ENCODE results near the gene AP2S1. TPM values are rescaled to one million over a fixed set of nuclear protein-coding genes. Genes with fewer than 3 reads are reported as not detected.

Gene AP2S1
- polyA plus RNA-seq, 1 donor (not counting 4 experiments of a cell fraction or from before 2014, with no cell fraction given) = 183 TPM

GRCh38 chr19:46788968-46789338 lies 61.7 kb downstream of the AP2S1 start:
- TF ChIP-seq EZH2 (IDR thresholded peaks at IDR 0.05; ENCODE audit: low read length) = no peak
- TF ChIP-seq, protein P1, sequence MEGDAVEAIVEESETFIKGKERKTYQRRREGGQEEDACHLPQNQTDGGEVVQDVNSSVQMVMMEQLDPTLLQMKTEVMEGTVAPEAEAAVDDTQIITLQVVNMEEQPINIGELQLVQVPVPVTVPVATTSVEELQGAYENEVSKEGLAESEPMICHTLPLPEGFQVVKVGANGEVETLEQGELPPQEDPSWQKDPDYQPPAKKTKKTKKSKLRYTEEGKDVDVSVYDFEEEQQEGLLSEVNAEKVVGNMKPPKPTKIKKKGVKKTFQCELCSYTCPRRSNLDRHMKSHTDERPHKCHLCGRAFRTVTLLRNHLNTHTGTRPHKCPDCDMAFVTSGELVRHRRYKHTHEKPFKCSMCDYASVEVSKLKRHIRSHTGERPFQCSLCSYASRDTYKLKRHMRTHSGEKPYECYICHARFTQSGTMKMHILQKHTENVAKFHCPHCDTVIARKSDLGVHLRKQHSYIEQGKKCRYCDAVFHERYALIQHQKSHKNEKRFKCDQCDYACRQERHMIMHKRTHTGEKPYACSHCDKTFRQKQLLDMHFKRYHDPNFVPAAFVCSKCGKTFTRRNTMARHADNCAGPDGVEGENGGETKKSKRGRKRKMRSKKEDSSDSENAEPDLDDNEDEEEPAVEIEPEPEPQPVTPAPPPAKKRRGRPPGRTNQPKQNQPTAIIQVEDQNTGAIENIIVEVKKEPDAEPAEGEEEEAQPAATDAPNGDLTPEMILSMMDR (optimal IDR thresholded peaks at IDR 0.05 in 1 of 3, IDR thresholded peaks at IDR 0.05 in 1 of 3, conservative IDR thresholded peaks at IDR 0.05 in 1 of 3; ENCODE audit: extremely low read depth in 1 of 3, insufficient read depth in 2 of 3, low read length in 3 of 3) = no peak
- no peaks in the 10 kb centered on the region for H4K20me1 ChIP-seq (ENCODE audit: control insufficient read depth, extremely low read depth, insufficient read depth, low read length)
- H3K9me1 ChIP-seq (ENCODE audit: control insufficient read depth, extremely low read depth, insufficient read depth, low read length) = no peaks in the 10 kb centered on the region
- no peak for DNase-seq (ENCODE audit: low read depth, low spot score)
- no peak overlapping the region for H3K27ac ChIP-seq (ENCODE audit: control insufficient read depth, insufficient read depth, low read length)
- H3K4me2 ChIP-seq (ENCODE audit: control insufficient read depth, extremely low read depth, insufficient read depth, low read depth, low read length) = no peak overlapping the region
- H3K36me3 ChIP-seq (ENCODE audit: control insufficient read depth in 2 of 2, extremely low read depth in 1 of 2, insufficient read depth in 2 of 2, low read length in 2 of 2) = peaks cover 0 to 22% of the 10 kb centered on the region in 2 experiments
- H3K4me3 ChIP-seq (ENCODE audit: control insufficient read depth in 2 of 3, extremely low read depth in 1 of 3, insufficient read depth in 2 of 3, low read depth in 1 of 3, low read length in 3 of 3) = no peak overlapping the region
- H3K9me3 ChIP-seq (ENCODE audit: control insufficient read depth, low read depth, low read length) = no peaks in the 10 kb centered on the region
- H3K4me1 ChIP-seq (ENCODE audit: control insufficient read depth, extremely low read depth, insufficient read depth, low read length) = peaks cover 28% of the 10 kb centered on the region
- no peak overlapping the region for H2AFZ ChIP-seq (ENCODE audit: control insufficient read depth, low read length)
- H3K79me2 ChIP-seq (ENCODE audit: control insufficient read depth, insufficient read depth, low read length) = peaks cover 43% of the 10 kb centered on the region
- H3K9ac ChIP-seq (ENCODE audit: control insufficient read depth, extremely low read depth, insufficient read depth, low read length) = no peak overlapping the region
- FAIRE-seq = no peak
- dilution Hi-C loops (cut with MboI; ENCODE audit: extremely low pct_ligation_motif_present, low sequenced_read_pairs) = no loop called here
- no peaks in the 10 kb centered on the region for H3K27me3 ChIP-seq (ENCODE audit: control insufficient read depth, extremely low read depth, insufficient read depth, low read length)

- Histone ChIP-seq H2AFZ (ENCODE audit: control insufficient read depth, low read length) (no peak within 1 kb of the TSS), H3K79me2 (ENCODE audit: control insufficient read depth, insufficient read depth, low read length) (peaks cover 48% of the 10 kb centered on the region), H3K4me2 (ENCODE audit: control insufficient read depth, extremely low read depth, insufficient read depth, low read depth, low read length) (peak within 1 kb of the TSS; percentile 87), H3K4me3 (ENCODE audit: control insufficient read depth in 2 of 3, extremely low read depth in 1 of 3, insufficient read depth in 2 of 3, low read depth in 1 of 3, low read length in 3 of 3) (peak within 1 kb of the TSS; percentile 92 to 99 (median 92)), H3K27me3 (ENCODE audit: control insufficient read depth, extremely low read depth, insufficient read depth, low read length) (no peaks in the 10 kb centered on the region), H3K27ac (ENCODE audit: control insufficient read depth, insufficient read depth, low read length) (peak within 1 kb of the TSS; percentile 95), H3K9me1 (ENCODE audit: control insufficient read depth, extremely low read depth, insufficient read depth, low read length) (no peaks in the 10 kb centered on the region), H3K36me3 (ENCODE audit: control insufficient read depth in 2 of 2, extremely low read depth in 1 of 2, insufficient read depth in 2 of 2, low read length in 2 of 2) (peaks cover 0 to 25% of the 10 kb centered on the region in 2 experiments), H3K9ac (ENCODE audit: control insufficient read depth, extremely low read depth, insufficient read depth, low read length) (peak within 1 kb of the TSS; percentile 93), H4K20me1 (ENCODE audit: control insufficient read depth, extremely low read depth, insufficient read depth, low read length) (no peaks in the 10 kb centered on the region), H3K4me1 (ENCODE audit: control insufficient read depth, extremely low read depth, insufficient read depth, low read length) (peaks cover 28% of the 10 kb centered on the region), H3K9me3 (ENCODE audit: control insufficient read depth, low read depth, low read length) (no peaks in the 10 kb centered on the region)
- FAIRE-seq (no peak), DNase-seq (ENCODE audit: low read depth, low spot score) (no peak)
- TF ChIP-seq EZH2 (IDR thresholded peaks at IDR 0.05; ENCODE audit: low read length) = no peak
- TF ChIP-seq, protein P1 (optimal IDR thresholded peaks at IDR 0.05 in 1 of 3, IDR thresholded peaks at IDR 0.05 in 1 of 3, conservative IDR thresholded peaks at IDR 0.05 in 1 of 3; ENCODE audit: extremely low read depth in 1 of 3, insufficient read depth in 2 of 3, low read length in 3 of 3) = no peak
- dilution Hi-C loops (cut with MboI; ENCODE audit: extremely low pct_ligation_motif_present, low sequenced_read_pairs) = no loop called here
Measured at GRCh38 chr19:46788262-46788967, 62.2 kb downstream of the AP2S1 start, which contains the start of gene SLC1A5. Gene SLC1A5 (minus strand): TSS chr19:46788594. CDS start chr19:46787965, 629 bp downstream.

Small RNAs within 50 kb of the gene (small RNA-seq; reads per million reads assigned to genes)
- gene AC008622.3 (ENCODE audit: insufficient read length in 3 of 3, low read depth in 3 of 3, low replicate concordance in 1 of 3) (0 reads per million in 3 experiments), gene HNRNPMP2 (ENCODE audit: insufficient read length in 3 of 3, low read depth in 3 of 3, low replicate concordance in 1 of 3) (0 reads per million in 3 experiments)

Other genes with a start within 250 kb of the AP2S1 start
- 245 to 556 TPM (median 411 TPM) in 3 replicates for gene CALM3, start 249.5 kb downstream of the AP2S1 start, polyA plus RNA-seq
- 0.08 TPM in 1 of 3 replicates, not detected in the others for gene PTGIR, start 225.8 kb downstream of the AP2S1 start, polyA plus RNA-seq
- gene GNG8, start 214.6 kb downstream of the AP2S1 start, polyA plus RNA-seq = not detected in 3 replicates
- gene DACT3, start 189.7 kb downstream of the AP2S1 start, polyA plus RNA-seq = 0.03 to 0.14 TPM (median 0.04 TPM) in 3 replicates
- 9.9 to 29.0 TPM (median 13.4 TPM) in 3 replicates for gene PRKD2, start 133.7 kb downstream of the AP2S1 start, polyA plus RNA-seq
- gene FKRP, start 104.8 kb downstream of the AP2S1 start, polyA plus RNA-seq = 6.1 to 12.6 TPM (median 6.1 TPM) in 3 replicates
- 37.3 to 57.0 TPM (median 45.8 TPM) in 3 replicates for gene STRN4, start 104.4 kb downstream of the AP2S1 start, polyA plus RNA-seq
- gene SLC1A5, start 62.3 kb downstream of the AP2S1 start, polyA plus RNA-seq = 74.8 to 137 TPM (median 90.4 TPM) in 3 replicates
- gene ARHGAP35, start 10.2 kb upstream of the AP2S1 start, polyA plus RNA-seq = 14.3 to 21.7 TPM (median 19.5 TPM) in 3 replicates
- 0.42 to 0.81 TPM (median 0.42 TPM) in 3 replicates for gene NPAS1, start 169.0 kb upstream of the AP2S1 start, polyA plus RNA-seq
- gene TMEM160, start 197.8 kb upstream of the AP2S1 start, polyA plus RNA-seq = 11.1 to 19.9 TPM (median 11.5 TPM) in 3 replicates

Data from keratinocyte (primary cell).